NCI-H510A (cell line): Measurements from ENCODE around the gene CFAP90.
A peak's percentile ranks its signal among the peaks of the same experiment; 100 is the strongest.

Source experiments
- DNase-seq: peaks from one replicate; lab custom pipeline; 2025; lab: John Stamatoyannopoulos, UW

Gene CFAP90

GRCh38 chr5:7816535-7816901 is 34.4 kb downstream of the CFAP90 start:
- DNase-seq: no peak

DNA sequence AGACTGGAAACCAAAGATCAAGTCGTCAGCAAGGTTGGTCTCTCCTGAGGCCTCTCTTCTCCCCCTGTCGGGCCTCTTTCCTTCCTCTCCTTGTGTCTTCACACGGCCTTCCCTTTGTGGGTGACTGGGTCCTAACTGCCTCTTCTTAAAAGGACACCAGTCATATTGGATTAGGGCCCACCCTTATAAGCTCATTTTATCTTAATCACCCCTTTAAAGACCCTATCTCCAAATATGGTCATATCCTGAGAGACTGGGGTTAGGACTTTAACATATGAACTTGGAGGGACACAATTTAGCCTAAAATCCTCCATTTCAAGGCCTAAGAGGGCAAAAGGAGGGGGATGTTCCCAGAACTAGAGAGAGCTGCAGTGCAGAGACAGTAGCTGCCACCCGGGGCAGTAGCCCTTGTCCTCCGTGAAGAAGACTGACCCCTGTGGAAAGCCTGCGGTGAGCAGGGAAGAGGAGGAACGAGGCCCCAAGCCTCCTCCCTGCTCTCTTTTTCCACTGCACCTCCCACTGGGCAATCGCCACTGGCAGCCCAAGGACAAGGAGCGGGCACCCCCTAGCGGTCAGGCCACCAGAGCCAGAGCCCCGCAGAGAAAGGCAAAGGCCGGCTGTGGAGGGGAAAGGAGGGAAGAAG is 34.9 kb downstream of the CFAP90 start:
- DNase-seq: peak; percentile 53

GRCh38 chr5:7814816-7815215 is 36.1 kb downstream of the CFAP90 start:
- DNase-seq: no peak

GRCh38 chr5:7813576-7813975 is 37.4 kb downstream of the CFAP90 start:
- no peak for DNase-seq

DNA sequence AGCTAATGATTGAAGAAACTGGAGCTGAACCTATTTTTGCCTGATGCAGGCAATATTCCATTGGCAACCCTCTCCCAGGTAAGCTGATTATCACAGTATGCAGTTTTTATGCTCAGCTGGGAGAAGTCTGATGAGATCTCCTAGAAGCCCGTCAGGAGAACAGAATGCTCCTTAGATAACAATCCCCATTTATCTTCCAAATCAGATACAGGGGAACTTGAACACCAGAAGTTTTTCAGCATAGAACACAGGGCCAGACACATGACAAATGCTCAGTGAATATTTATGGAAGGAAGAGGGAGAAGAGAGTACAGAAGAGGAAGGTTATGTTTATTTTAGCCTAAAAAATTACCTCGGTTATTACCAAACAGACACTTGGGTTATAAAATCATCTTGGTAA is 37.9 kb downstream of the CFAP90 start:
- no peak for DNase-seq

GRCh38 chr5:7811715-7812114 is 39.2 kb downstream of the CFAP90 start:
- DNase-seq: no peak

DNA sequence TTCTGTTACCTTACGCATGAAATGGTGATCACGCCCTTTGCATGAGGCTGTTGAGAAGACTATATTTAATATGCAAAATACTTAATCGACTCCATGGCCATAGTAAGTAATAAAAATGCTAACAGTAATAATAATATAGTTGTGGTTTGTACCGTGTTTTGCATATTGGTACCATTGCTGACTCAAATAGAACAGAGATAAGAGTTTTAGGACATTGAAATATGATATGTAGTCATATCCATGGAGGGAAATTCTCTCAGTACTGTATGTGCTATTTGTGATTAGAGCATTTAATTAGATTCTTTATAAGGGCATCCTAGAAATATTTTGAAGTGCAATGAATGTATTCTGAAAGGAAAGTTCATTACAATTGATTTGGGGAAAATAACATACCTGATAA is 41.9 kb downstream of the CFAP90 start:
- no peak for DNase-seq

GRCh38 chr5:7805379-7805778 is 45.6 kb downstream of the CFAP90 start:
- no peak for DNase-seq

DNA sequence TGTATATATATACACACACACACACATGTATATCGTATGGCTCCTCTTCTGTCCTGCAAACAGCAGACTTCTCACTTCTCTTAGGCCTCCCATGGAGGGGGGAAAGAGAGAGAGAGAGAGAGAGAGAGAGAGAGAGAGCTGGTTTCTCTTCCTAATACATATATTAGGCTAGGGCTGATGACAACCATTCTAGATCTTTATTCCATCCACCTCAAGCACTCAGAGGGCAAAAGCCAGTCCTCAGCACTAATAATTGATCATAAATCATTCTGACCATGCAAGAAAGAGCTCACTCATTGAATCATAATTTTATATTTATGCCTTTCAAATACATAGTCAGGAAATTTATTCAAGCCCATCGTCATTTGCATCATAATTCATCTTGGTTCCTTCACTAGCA is 47.0 kb downstream of the CFAP90 start:
- no peak for DNase-seq

DNA sequence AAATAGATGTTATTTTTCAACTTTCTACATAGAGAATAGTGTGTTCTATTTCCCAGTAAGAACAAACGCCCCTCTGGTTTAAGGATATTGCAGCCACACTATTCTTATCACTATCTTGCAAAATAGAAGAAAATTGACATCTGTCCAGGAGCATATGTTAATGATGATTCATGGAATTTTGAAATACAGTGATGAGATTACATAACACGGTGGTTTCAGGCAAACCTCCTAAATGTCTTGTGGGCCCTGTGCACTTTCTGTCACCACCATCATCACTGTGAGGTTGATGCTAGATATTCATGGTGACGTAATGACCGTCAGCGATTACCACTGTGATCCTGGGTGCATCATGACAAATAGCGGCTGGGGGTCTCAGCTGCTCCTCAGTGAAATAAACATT is 48.1 kb downstream of the CFAP90 start:
- no peak for DNase-seq

DNA sequence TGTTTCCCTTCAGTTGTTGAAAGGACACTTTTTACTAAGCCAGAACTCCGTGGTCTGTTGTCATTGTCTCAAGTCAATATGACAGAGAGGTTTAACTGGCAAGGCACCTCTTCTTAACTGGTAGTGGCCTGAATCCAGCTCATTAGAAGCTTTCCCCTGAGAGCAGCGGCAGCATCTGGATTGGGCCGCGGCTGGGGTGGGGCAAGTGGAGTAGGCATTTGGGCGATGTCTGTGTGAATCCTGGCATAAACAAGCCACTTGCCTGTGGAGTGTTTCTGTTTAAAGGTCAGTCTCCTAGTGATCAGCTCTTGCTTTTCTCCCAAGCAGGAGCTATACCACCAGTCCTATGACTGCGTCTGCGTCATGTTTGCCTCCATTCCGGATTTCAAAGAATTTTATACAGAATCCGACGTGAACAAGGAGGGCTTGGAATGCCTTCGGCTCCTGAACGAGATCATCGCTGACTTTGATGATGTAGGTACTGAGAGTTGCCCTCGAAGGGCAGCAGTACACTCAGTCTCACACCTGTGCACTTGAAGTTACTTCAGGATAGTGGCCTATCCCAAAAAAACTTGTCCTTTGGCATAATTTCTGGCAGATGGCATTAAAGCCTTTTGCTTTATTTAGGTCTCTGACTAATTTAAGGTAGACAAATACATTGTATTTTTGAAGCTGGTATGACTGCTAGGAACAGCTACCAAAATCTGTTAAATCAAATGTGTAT is 48.9 kb downstream of the CFAP90 start:
- DNase-seq: peak; percentile 23

DNA sequence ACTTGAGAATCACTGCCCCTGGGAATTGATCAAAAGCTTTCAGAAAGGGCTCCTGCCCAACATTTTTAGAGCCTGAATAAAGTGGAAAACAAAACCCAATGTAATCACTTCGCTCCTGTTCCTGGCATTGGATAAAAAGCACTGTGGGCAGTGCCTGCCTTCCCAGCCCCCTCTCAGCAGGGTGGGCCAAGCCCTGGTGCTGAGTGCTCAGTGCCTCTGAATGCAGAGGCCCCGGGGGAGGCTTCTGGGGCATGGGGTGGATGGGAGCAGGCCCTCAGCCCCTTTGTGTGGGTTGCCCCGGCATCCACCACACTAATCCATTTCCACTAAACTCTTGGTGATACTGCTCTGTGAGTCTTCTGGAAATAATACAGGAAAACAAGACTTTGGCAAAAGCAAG is 55.6 kb downstream of the CFAP90 start:
- DNase-seq: no peak

DNA sequence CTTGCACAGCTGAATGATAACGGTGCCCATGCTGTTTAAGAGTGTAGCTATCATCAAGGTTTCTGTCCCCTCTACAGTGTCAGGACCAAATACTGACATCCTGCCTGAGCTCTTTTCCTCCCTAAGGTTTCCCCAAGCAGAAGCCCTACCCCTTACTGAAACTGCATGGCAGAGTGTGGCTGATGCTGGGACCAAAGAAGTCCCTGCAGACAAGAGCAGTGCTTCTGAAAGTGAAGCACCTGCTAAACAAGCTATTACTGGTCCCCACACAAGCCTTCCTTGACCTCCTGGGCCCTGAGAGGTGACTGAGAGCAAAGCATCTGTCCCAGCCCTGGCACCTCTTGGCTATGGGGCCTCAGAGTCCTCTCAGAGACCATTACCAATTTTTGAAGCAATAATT is 56.1 kb downstream of the CFAP90 start:
- no peak for DNase-seq

- DNase-seq: no peak
These were observed 56.6 kb downstream of the CFAP90 start for GRCh38 chr5:7794311-7794710.

GRCh38 chr5:7793895-7794294 is 57.0 kb downstream of the CFAP90 start:
- no peak for DNase-seq

DNA sequence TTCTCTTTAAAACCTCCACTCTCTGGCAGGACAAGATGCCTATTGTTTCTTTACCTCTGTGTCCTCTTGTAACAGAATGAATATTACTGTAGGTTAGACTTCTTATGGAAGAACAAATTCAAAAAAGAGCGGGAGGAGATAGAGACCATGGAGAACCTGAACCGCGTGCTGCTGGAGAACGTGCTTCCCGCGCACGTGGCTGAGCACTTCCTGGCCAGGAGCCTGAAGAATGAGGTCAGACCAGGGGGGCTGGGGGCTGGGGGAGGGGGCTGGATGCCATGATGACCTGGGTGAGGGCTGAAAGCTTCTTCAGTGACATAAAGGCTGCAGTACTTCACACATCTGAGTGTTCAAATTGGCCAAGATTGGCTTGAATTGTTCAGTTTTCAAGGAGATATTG is 61.4 kb downstream of the CFAP90 start:
- DNase-seq: no peak

DNA sequence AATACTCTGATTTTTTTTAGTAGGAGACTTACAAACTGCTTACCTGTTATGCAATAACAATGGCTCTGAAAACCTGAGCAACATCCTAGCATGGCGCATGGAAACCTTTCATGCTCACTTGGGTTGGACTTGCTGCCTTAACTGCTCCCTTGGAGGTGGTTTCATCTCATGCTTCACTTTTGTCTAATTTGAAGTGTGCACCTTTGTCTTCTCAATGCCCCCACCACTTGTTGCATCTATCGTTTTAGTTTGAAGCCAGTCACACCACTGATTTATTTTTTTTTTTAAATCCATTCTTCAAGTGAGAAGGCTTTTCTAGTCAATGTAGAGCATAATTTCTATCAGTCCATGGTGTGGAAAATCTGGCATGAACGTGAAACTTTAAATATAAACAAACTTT is 63.2 kb downstream of the CFAP90 start:
- no peak for DNase-seq

DNA sequence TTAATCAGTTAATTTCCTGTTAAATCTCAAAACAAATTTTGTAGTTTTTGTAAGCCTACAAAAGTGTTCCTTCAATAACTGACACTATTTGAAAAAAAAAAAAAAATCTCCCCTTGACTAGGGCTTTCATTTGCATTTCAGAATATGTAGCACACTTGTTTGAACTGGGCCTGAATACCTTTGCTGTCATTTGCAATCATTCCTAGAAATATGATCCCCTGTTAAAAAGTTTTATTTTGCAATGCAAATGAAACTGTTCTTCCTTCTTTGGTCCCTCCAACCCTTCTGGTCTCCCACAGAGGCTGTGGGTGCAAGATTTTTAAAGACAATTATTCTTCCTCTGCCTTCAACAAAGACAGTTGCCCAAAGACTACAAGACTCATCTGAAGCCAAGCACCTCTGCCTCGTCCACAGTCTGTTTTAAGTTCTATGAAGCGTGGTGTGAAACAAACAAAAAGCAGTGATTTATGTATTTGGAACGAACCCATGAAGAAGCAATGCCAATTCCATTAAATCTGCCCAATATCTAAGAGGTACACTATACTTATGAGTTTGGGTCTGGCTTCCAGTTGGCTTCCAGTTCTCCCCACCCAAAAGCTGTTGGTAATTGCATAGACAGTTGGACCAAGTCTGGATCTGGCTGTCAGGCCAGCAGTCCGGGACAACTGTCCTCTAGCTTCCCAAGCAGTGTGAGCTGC is 66.1 kb downstream of the CFAP90 start:
- DNase-seq: no peak

DNA sequence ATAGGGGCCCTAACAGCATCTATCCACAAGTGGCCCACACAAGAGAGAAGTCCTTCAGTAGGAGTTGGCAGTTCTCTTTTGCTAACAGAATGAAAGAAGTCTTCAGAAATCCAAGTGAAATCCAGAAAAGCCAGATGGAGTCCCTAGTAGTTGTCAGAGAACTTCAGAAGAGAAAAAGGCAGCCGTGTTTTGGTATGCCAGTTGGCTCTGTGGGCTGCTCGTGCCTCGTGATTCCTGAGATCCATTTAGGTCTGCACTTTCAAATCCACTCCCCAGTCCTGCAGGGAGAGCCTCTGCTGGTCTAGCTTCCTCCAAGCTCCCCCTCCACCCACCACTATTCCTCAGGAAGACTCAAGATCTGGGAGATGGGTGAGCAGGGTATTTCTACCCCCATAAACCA is 69.0 kb downstream of the CFAP90 start:
- DNase-seq: no peak
